ENCODE data around the gene GP1BB. TPM values are rescaled to one million over a fixed set of nuclear protein-coding genes. Genes with fewer than 3 reads are reported as not detected.

The GP1BB gene
- polyA plus RNA-seq, 1 donor from 2014 or later: 42.0 TPM

DNA sequence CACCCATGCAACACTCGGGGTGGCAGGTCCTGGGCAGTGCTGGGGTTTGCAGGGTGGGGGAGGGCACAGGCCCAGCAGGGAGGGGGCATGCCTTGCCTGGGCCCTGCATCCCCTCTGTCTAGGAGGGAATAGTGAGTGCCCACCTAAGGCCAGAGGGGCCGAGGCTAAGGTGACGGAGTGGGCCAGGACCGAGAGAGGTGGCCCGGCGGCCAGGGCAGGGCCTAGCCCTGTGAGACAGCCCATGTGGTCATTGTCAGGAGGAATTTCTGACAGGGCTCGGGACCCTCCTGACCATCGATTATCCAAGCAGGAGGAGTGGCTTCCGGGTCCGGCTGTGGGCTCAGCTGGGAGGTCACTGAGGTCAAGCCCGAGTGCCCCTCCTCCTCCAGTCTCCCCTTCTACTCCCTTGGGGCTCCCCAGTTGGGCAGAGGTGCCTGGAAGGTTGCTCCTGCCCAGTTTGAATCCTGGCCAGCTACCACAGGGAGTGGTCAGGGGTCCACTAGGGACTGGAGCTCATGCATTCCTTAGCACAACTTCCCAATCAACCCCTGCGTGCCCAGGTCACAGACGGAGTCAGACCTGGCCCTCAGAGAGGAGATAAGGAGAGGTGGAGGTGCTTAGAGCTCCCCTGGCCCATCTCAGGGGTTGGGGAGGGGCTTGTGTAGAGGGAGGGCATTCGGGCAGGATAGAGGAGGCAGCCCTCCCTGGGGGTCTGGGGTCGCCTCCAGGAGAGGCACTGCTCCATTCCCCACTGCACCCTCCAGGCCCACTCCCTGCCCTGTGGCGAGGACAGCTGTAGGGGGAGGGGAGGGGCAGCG lies 14.7 kb downstream of the GP1BB start:
- H3K27ac ChIP-seq (ENCODE audit: low read length): no peak overlapping the region
- no peak overlapping the region for H2AFZ ChIP-seq (ENCODE audit: low read depth, low read length)
- TF ChIP-seq RAD21 (conservative IDR thresholded peaks at IDR 0.05): no peak
- no peak for TF ChIP-seq TAF1 (IDR thresholded peaks at IDR 0.05; ENCODE audit: low read depth)
- TF ChIP-seq, protein P1, sequence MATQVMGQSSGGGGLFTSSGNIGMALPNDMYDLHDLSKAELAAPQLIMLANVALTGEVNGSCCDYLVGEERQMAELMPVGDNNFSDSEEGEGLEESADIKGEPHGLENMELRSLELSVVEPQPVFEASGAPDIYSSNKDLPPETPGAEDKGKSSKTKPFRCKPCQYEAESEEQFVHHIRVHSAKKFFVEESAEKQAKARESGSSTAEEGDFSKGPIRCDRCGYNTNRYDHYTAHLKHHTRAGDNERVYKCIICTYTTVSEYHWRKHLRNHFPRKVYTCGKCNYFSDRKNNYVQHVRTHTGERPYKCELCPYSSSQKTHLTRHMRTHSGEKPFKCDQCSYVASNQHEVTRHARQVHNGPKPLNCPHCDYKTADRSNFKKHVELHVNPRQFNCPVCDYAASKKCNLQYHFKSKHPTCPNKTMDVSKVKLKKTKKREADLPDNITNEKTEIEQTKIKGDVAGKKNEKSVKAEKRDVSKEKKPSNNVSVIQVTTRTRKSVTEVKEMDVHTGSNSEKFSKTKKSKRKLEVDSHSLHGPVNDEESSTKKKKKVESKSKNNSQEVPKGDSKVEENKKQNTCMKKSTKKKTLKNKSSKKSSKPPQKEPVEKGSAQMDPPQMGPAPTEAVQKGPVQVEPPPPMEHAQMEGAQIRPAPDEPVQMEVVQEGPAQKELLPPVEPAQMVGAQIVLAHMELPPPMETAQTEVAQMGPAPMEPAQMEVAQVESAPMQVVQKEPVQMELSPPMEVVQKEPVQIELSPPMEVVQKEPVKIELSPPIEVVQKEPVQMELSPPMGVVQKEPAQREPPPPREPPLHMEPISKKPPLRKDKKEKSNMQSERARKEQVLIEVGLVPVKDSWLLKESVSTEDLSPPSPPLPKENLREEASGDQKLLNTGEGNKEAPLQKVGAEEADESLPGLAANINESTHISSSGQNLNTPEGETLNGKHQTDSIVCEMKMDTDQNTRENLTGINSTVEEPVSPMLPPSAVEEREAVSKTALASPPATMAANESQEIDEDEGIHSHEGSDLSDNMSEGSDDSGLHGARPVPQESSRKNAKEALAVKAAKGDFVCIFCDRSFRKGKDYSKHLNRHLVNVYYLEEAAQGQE (IDR thresholded peaks at IDR 0.05; ENCODE audit: borderline replicate concordance): no peak
- no peak for TF ChIP-seq POLR2AphosphoS5 (IDR thresholded peaks at IDR 0.05)
- no peak for TF ChIP-seq SMC3 (conservative IDR thresholded peaks at IDR 0.05; ENCODE audit: poor library complexity)
- no peak for TF ChIP-seq EP300 (conservative IDR thresholded peaks at IDR 0.05; ENCODE audit: poor library complexity, severe bottlenecking)
- TF ChIP-seq, protein P2, sequence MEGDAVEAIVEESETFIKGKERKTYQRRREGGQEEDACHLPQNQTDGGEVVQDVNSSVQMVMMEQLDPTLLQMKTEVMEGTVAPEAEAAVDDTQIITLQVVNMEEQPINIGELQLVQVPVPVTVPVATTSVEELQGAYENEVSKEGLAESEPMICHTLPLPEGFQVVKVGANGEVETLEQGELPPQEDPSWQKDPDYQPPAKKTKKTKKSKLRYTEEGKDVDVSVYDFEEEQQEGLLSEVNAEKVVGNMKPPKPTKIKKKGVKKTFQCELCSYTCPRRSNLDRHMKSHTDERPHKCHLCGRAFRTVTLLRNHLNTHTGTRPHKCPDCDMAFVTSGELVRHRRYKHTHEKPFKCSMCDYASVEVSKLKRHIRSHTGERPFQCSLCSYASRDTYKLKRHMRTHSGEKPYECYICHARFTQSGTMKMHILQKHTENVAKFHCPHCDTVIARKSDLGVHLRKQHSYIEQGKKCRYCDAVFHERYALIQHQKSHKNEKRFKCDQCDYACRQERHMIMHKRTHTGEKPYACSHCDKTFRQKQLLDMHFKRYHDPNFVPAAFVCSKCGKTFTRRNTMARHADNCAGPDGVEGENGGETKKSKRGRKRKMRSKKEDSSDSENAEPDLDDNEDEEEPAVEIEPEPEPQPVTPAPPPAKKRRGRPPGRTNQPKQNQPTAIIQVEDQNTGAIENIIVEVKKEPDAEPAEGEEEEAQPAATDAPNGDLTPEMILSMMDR (IDR thresholded peaks at IDR 0.05; ENCODE audit: poor library complexity, severe bottlenecking): no peak
- no peak for TF ChIP-seq EZH2 (IDR thresholded peaks at IDR 0.05; ENCODE audit: borderline replicate concordance, insufficient read depth, low read length, poor library complexity, severe bottlenecking)
- no peak for TF ChIP-seq MXI1 (conservative IDR thresholded peaks at IDR 0.05; ENCODE audit: poor library complexity, severe bottlenecking)
- no peaks in the 10 kb centered on the region for H3F3A ChIP-seq (ENCODE audit: insufficient read depth, low read length, poor library complexity, severe bottlenecking)
- no peak overlapping the region for H3K4me3 ChIP-seq (ENCODE audit: low read length)
- no peaks in the 10 kb centered on the region for H3K9me2 ChIP-seq (ENCODE audit: insufficient read depth, low read length)
- H3K4me2 ChIP-seq (ENCODE audit: low read length): no peak overlapping the region
- no peaks in the 10 kb centered on the region for H3K9me3 ChIP-seq (ENCODE audit: low read length)
- H4K20me1 ChIP-seq (ENCODE audit: insufficient read depth): no peaks in the 10 kb centered on the region
- H3K9ac ChIP-seq (ENCODE audit: low read length): no peak overlapping the region
- H3K36me3 ChIP-seq (ENCODE audit: insufficient read depth, low read length): no peaks in the 10 kb centered on the region
- no peaks in the 10 kb centered on the region for H3K27me3 ChIP-seq (ENCODE audit: insufficient read depth, low read depth, low read length)
- H3K79me2 ChIP-seq (replicated peaks; ENCODE audit: insufficient read depth, low read length): no peaks in the 10 kb centered on the region

DNA sequence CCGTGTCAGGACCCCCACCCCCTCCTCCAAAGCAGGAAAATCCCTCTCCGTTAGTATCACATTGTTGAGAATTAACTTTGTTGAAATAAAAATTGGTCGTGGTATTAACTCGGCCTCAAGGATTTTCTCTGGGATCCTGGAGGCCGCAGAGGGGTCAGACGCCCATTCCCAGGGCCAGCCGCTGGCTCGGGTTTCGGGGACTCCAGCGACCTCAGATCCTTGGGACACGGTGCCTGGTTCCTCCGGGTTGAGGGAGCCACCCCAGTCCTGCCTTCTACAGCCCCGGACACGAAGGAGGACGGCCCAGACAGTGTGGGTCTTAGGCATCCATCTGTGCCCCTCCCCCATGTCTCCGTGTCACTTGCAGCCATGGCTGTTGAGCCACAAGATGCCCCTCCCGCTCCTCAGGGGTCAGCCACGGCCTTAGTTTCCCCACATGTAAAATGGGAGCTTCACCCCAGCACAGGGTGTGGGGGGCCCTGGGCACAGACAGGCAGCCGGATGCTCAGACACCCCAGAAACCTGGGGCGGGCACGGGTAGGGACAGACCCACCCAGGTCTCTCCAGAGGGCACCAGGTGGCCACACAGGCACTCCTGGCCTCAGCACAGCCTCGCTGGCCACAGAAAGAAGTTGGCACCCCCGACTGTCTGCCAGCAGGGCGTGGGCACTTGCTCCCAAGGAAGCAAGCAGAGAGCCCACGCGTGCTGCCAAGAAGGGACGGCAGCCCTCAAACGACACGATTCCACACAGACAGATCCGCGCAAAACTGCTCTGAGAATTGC lies 15.5 kb downstream of the GP1BB start:
- no peak overlapping the region for H3K4me3 ChIP-seq (ENCODE audit: low read length)
- H3K9me3 ChIP-seq (ENCODE audit: low read length): no peaks in the 10 kb centered on the region
- no peak overlapping the region for H3K9ac ChIP-seq (ENCODE audit: low read length)
- no peaks in the 10 kb centered on the region for H3K79me2 ChIP-seq (replicated peaks; ENCODE audit: insufficient read depth, low read length)
- no peak overlapping the region for H3K27ac ChIP-seq (ENCODE audit: low read length)
- H3K36me3 ChIP-seq (ENCODE audit: insufficient read depth, low read length): no peaks in the 10 kb centered on the region
- TF ChIP-seq SMC3 (conservative IDR thresholded peaks at IDR 0.05; ENCODE audit: poor library complexity): no peak
- no peak for TF ChIP-seq RAD21 (conservative IDR thresholded peaks at IDR 0.05)
- TF ChIP-seq POLR2AphosphoS5 (IDR thresholded peaks at IDR 0.05): no peak
- TF ChIP-seq, protein P1 (IDR thresholded peaks at IDR 0.05; ENCODE audit: borderline replicate concordance): no peak
- TF ChIP-seq, protein P2 (IDR thresholded peaks at IDR 0.05; ENCODE audit: poor library complexity, severe bottlenecking): no peak
- TF ChIP-seq EZH2 (IDR thresholded peaks at IDR 0.05; ENCODE audit: borderline replicate concordance, insufficient read depth, low read length, poor library complexity, severe bottlenecking): no peak
- H3K9me2 ChIP-seq (ENCODE audit: insufficient read depth, low read length): no peaks in the 10 kb centered on the region
- no peaks in the 10 kb centered on the region for H3K27me3 ChIP-seq (ENCODE audit: insufficient read depth, low read depth, low read length)
- H3K4me2 ChIP-seq (ENCODE audit: low read length): no peak overlapping the region
- no peaks in the 10 kb centered on the region for H4K20me1 ChIP-seq (ENCODE audit: insufficient read depth)
- no peak overlapping the region for H2AFZ ChIP-seq (ENCODE audit: low read depth, low read length)
- no peaks in the 10 kb centered on the region for H3F3A ChIP-seq (ENCODE audit: insufficient read depth, low read length, poor library complexity, severe bottlenecking)
